Midbrain (tissue), 1 donor: Measurements from ENCODE around the gene SBF2.
"Not testable (repeated sequence)": the region's sequence is repeated elsewhere in the genome, so short reads cannot be mapped to it uniquely, and the experiment has no call there.

ENCODE experiments used
- DNase-seq: peaks from one replicate; lab custom pipeline; 2025; lab: John Stamatoyannopoulos, UW

Gene SBF2

DNA sequence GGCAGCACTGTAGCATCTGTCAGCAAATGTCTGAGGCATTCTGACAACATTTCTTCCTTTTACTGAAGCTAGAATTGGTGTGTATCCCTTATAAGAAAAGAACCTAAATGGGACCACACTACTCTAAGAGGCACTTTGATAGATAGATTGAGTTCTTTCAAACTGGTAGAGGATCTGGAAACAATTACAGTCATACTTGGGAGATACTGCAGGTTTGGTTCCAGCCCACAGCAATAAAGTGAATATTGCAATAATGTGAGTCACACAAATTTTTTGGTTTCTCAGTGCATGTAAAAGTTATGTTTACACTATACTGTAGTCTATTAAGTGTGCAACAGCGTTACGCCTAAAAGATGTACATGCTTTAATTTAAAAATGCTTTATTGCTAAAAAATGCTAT, 96.9 kb downstream of the SBF2 start:
- no peak for DNase-seq

DNA sequence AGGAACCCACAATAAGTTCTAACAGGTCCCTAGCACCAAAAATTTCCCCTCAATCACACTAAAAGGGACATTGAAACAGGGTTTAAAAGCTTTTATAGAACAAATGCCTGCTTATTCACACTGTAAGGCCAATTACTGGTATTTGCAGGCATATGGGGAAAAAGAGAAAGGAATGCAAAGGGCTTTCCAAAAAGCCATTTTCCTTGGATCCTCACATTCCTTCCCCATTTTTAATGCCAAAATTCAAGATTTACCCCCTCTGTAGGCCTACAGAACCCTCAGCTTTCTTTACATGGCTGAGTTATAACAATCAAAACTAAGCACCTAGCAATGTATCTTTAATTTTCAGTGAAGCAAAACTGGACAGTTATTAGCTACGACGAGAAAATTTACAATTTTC, 102.0 kb downstream of the SBF2 start:
- DNase-seq, result no peak

DNA sequence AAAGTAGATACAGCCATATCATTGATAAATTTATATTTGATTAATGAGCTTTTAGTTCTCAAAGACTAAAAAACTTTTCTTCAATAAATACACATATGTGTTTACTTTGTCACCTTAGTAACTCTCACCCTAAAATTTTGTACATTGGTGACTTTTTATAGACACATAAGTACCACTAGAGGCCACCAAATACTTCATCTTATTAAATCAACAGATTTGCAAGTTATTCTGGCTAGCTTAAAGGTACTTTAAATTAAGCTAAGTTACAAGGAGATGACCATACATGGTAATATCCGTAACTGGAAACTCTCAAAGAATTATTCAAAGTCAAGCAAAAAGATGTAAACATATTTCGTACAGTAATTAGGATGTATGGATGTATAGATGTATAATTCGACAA, 112.2 kb downstream of the SBF2 start:
- no peak for DNase-seq

DNA sequence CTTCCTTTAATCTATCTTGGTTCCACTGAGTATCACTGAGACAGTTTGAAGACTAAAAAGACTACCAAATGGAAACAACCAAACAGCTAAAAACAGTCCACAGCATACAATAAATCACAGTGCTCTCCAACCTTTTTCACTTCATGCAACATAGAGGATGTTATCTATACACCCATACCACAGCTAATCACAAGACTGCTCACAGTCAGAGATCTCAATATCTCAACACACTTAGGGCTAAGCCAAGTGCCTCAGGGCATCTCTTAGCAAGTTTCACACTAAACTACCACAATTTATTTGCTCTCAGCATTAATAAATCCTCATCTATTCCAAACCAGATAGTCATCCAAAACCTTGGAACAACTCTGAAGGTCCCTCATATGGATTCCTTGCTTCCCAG, 129.4 kb downstream of the SBF2 start:
- DNase-seq, result no peak

DNA sequence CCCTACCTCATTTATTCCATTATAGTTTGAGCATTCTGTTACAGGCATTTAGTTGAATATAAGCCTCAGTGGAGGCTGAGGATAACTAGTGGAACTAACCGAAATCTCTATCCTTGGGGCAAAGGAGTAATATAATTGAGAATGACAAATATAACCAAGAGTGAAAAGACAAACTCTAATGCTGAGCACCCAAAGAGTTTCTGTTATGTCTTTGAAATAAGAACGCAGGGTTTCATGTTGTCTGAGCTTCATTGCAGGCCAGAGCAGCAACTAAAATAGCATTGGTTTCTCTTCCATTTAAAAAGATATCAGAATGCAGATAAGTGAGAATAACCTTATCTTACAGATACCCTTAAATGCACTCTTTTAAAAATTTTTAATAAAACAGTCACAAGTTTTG, 131.8 kb downstream of the SBF2 start:
- DNase-seq, result no peak

DNA sequence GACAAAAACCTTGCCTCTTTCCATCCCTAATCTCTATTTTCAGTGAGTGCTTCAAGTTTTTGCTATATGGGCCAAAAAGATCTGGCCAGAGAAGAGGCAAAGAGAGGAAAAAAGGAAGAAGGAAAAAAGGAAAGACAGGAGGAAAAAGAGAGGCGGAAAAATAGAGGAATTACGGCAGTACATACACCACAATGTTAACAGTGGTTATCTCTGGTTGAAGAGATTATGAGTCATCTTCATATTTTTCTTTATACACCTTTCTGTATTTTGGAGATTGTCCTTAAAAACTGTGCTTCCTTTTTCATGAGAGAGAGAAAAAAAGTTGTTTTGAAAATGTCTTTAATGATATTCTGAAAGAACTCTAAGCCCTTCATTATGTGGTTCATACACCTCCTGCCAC, 133.7 kb downstream of the SBF2 start:
- DNase-seq, result no peak

DNA sequence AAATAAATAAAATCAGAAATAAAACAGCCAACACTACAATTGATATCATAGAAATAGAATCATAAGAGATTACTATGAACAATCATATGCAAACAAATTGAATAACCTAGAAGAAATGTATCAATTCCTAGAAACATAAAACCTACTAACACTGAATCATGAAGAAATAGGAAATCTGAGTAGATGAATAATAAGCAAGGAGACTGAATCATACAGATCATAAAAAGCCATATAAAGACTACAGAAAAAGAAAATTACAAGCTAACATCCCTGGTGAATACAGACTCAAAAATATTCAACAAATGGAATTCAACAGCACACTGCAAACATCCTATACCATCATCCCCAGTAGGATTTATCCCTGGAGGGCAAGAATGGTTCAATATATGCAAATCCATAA, 135.6 kb downstream of the SBF2 start:
- no peak for DNase-seq

DNA sequence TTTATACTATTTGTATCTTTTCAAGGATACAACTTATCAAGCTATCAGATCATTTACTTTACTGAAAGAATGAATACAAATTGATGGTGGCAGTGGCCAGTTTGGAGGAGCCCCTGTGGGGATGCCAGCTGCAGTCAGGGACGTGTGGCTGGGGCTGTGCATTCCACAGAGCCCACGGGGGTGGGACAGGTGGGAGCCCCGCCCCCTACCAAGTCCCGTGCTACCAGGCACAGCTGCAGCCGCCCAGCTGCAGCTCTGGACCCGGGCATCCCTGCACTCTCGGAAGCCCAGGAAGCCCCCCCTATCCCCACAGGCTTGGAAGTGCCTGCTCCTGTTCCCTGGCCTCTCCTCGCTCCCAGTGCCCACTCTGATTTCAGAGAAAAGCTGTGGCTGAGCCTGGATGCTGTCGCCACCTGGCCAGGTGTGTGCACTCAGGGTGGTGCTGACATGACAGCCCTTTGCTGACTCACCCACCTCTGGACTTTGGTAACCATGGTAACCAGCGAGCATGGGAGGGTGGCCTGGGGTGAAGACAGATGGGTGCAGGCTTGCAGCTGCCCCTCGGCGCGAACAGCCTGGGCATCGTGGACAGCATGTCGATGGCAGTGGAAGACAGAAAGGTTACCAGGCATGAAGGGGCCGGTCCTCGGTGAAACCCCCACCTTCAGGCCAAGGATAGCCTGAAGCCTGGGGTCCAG, 138.1 kb downstream of the SBF2 start:
- no peak for DNase-seq

DNA sequence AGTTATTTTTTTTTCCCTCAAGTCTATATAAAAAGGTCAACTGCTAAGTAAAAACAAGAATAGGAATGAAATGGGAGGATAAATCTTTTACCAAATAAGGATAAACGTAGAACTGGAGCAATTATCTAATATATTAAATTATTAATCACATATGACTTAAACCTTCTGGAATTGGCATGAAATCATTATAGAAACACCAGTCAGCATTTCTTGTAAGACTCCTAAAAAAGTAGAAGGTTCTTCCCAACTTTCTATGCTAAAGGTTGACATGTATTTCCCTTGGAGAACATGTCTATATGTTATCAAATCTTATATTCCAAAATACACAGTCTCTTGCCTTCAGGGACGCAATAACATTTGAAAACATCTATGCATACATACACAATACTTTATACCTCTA, 143.2 kb downstream of the SBF2 start:
- no peak for DNase-seq

DNA sequence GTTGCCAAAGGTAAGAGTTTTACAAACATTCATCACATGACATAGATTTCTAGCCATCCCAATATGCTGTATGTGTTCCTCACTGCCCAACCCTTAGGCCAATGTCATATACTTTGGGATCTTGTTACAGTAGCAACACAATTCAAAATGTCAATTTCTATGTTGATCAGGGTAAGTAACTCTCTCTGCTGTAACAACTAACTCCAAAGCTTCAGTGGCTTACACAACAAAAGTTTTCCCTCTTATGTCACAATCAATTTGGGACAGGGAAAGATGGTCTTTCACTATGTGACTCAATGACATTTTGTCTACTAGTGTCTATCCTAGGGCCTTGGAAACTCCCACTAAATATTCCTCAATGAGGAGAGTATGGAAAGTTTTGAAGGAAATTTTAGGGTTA, 144.5 kb downstream of the SBF2 start:
- no peak for DNase-seq

DNA sequence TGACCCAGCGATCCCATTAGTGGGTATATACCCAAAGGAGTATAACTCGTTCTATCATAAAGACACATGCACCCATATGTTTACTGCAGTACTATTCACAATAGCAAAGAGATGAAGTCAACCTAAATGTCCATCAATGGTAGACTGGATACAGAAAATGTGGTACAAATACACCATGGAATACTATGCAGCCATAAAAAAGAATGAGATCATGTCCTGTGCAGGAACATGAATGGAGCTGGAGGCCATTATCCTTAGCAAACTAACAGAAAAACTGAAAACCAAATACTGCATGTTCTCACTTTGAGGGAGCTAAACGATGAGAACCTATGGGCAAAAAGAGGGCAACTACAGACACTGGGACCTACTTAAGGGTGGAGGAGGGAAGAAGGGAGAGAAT, 146.8 kb downstream of the SBF2 start:
- no peak for DNase-seq

DNA sequence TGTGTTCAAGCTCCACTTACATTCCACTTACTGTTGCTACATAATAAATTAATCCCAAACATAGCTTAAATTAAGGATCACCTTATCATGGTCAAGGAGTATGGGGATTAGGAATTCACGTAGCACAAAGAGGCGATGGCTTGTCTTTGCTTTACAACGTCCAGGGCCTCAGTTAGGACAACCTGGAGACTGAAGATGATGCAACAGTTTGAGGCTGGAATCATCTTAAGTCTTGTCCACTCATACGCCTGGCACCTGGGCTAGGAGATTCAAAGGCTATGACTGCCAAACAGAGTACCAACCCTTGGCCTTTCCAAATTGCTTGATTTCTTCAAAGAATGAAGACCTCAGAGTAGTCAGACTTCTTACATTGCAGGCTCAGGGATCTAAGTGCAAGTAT, 149.1 kb downstream of the SBF2 start:
- DNase-seq, result no peak

DNA sequence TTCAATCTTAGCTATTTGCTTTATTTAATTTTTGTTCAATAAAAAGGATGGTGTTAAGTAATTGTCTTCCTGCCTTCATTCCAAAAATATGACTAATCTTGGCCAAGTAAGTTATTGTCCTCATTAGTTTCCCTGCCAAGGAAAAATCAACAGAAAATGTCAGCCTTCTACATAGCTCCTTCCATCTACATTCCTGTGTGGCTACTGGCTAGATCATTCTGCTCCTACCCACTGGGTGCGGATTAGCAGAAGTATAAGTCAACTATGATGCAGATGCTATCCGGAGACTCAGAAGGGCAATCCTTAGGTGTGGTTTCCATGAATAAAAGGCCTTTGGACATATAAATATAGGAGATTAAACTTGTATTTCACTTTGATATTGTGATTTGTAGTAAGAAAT, 154.4 kb downstream of the SBF2 start:
- DNase-seq, result no peak

DNA sequence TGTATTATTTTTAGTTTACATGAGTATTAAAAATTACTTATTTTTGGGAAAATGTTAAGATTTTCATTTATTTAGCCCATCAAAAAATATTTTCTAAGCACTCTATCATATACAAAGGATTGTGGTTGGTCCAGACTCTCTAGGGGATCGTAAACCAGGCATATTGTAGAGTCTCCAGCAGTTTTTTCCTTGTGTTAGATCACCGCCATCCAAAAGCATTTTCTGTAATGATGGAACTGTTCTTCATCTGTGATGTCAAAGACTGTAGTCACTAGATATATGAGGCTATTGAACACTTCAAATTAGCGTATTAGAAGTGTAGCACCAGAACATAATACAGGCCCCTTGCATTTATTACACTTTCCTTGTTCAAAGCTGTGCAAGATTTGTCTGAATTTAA, 154.9 kb downstream of the SBF2 start:
- DNase-seq, result no peak

DNA sequence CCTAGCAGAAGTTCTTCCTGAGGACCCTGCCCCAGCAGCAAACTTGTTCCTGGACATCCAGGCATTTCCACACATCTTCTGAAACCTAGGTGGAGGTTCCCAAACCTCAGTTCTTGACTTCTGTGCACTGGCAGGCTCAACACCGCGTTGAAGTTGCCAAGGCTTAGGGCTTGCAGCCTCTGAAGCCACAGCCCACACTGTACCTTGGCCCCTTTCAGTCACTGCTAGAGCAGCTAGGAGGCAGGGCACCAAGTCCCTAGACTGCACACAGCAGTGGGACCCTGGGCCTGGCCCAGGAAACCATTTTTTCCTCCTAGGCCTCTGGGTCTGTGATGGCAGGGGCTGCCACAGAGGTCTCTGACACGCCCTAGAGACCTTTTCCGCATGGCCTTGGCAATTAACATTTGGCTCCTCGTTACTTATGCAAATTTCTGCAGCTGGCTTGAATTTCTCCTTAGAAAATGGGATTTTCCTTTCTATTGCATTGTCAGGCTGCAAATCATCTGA, 159.0 kb downstream of the SBF2 start:
- no peak for DNase-seq

DNA sequence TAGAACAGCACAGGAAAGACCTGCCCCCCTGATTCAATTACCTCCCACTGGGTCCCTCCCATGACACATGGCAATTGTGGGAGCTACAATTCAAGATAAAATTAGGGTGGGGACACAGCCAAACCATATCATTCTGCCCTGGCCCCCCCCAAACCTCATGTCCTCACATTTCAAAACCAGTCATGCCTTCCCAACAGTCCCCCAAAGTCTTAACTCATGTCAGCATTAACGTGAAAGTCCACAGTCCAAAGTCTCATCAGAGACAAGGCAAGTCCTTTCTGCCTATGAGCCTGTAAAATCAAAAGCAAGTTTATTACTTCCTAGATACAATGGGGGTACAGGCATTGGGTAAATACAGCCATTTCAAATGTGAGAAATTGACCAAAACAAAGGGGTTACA, 159.8 kb downstream of the SBF2 start:
- not testable (repeated sequence) for DNase-seq

DNA sequence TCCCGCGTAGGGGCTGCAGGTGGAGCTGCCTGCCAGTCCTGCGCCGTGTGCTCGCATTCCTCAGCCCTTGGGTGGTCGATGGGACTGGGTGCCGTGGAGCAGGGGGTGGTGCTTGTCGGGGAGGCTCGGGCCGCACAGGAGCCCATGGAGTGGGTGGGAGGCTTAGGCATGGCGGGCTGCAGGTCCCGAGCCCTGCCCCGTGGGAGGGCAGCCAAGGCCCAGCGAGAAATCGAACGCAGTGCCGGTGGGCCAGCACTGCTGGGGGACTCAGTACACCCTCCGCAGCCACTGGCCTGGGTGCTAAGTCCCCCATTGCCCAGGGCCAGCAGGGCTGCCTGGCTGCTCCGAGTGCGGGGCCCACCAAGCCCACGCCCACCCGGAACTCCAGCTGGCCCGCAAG, 160.8 kb downstream of the SBF2 start:
- not testable (repeated sequence) for DNase-seq

DNA sequence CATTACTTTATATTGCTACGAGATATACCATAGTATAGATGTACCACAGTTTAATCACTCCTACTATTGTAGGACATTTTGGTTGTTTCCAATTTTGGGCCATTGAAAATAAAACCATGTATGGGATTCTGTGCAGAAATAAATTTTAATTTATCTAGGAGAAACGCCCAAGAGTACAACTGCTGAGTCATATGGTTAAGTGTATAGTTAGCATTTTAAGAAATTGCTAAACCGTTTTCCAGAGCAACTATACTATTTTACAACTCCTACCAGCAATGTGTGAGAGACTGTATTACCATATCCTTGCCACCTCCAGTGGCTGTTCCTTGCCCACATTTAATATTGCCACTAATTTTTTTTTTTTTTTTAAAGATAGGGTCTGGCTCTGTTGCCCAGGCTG, 163.1 kb downstream of the SBF2 start:
- no peak for DNase-seq

DNA sequence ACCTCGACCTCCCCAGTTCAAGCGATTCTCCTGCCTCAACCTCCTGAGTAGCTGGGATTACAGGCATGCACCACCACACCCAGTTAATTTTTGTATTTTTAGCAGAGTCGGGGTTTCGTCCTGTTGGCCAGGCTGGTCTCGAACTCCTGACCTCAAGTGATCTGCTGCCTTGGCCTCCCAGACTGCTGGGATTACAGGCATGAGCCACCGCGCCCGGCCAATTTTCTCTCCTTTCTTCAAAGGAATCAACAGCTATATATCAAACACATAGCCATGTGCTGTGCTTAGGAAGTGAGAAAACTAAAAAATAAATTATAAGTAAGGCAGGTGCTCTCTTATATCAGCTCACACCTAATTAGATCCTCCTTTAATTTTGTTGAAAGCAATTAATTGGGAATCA, 164.8 kb downstream of the SBF2 start:
- not testable (repeated sequence) for DNase-seq

DNA sequence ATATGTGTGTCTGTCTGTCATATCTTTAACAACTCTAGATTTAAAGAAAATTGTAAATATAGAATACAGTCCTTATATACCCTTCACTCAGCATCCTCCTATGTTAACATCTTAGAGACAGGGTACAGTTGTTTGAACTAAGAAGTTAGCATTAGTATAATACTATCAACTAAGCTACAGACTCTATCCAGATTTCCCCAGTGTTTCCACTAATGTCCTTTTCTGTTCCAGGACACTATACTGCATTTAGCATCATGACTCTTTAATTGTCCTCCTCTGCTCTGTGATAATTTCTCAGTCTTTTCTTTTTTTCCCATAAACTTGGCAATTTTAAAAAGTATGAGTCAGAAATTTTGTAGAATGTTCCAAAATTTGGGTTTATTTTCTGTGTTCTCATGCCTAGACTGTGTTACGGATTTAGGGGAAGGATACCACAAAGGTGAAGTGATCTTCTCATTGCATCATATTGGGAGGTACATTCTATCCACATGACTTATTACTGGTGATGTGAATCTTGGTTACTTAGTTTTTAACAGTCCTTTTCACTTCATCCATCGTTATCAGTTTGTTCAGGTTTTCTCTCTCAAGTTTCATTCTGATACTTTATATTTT, 168.4 kb downstream of the SBF2 start:
- DNase-seq, result no peak

DNA sequence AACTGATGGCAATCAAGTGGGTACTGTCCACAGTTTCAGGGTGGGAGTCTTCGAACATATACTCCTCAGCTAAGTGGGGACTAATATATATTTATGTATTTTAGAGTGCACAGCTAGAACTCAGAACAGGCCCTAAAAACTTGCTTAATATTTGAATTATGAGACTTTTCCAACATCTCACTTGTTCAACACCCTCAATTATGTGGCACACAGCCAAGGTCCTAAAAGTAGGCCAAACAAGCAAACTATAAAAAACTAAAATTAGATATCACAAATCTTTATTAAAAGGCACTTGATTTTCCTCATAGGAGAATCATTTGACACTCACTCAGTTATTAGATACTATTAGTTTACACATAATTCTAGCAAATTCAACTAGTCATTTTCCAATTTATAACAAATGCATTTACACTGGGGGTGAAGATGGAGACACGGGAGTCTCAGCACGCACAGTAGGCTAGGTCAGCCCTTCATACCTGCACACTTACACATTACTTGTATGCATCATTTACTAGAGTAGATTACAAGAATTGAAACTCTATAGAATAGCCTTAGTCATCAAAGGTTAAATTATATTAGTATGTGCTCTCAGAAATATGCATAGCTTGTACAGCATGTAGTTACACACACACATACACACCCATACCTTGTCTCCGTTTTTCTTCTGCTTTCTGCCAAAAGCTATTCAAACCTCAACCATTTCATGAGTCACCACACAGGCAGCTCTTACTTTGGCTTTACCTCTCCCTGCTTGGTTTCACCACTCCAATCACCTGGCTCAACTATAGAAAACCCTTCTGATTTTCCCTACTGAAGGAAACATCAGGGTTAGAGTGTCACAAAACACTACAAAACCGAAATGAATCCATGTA, 171.5 kb downstream of the SBF2 start:
- no peak for DNase-seq

DNA sequence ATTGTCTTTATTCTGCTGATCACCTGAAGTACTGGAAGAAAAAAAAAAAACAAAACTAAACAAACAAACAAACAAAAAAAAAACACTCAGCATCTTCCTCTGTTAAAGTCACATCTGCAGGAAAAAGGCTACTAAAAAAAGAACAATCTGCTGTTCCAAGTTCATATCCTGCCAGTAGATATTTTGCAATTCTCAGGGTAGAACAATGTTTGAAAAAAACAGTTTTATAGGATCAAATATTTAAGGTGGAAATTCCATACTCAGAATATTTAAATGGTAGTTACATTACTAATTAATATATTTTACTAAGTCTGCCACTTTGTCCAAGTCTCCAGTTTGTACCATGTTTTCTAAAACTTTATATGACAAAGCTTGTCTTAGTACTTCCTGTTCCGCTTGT, 175.2 kb downstream of the SBF2 start:
- no peak for DNase-seq
